8988T (cell line): ENCODE measurements around the gene LCNL1.

ENCODE experiments used
- DNase-seq: peaks from one replicate; pipeline ENCODE4 v3.0.0; 2011

LCNL1 gene

GRCh38 chr9:137013571-137013940 is 30.8 kb downstream of the LCNL1 start:
- DNase-seq = no peak

DNA sequence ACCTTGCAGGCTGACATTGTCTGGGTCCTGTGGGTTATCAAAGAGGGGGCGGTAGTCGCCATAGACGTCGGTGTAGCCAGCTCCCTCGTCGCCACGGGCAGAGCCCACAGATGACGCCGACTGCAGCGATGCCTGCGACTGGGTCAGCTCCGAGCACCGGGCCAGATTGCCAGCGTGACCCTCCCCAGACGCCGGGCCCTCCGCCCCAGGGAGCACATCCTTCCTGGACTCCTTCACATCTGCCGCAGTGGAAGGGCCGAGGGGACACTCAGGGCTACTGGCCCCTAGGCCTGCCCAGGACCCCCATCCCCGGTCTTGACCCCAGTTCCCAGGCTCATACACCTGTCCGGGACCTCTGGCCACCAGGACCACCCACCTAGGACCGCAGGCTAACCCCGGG is 31.4 kb downstream of the LCNL1 start:
- DNase-seq = no peak

DNA sequence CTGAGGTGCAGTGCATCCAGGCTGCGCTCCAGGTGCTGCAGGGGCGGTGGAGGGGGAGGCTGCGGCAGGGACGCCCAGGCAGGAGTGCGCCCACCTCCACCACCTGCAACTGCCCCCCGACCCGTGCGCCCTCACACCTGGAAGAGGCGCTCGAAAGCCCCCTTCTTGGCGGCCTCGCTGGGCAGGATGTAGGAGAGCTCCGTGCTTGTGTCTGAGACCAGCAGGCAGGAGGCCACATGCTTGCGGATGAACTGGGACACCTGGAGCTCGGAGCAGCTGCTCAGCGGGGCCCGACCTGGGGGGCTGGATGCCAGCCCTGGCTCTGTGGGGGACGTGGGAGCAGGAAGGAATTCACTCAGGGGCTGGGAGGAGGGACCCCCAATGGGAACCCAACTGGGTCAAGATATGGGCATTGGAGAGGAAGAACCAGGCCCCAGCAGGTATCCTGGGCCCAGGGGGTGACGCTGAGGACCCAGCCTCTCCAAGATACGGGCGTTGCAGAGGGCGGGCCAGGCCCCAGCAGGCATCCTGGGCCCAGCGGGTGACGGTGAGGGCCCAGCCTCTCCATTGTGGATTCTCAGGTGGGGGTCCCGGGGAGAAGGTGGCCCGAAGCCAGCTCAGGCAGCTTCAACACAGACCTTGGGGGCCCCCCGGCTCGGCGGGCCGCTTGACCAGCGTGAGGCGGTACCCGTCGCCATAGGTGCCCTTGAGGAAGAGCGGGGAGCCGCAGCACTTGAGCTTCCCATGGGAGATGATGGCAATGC is 32.2 kb downstream of the LCNL1 start:
- no peak for DNase-seq

- no peak for DNase-seq
Measured at GRCh38 chr9:137015540-137015930, 32.7 kb downstream of the LCNL1 start.

DNA sequence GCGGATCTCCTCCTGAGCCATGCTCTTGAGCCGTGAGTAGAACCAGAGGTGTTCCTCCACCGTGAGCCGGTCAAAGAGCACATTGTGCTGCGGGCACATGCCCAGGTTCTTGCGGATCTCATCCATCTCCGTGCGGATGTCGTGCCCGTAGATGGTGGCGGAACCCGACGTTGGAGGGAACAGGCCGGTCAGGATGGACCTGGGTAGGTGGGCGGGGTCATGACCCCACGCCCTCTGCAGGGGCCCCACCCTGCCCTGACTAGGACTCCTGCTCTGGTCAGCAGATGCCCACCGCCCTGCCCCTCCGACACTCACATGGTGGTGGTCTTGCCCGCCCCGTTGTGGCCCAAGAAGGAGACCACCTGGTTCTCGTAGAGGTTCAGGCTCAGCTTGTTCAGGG is 33.2 kb downstream of the LCNL1 start:
- no peak for DNase-seq

GRCh38 chr9:137016436-137016835 is 33.6 kb downstream of the LCNL1 start:
- DNase-seq = no peak

DNA sequence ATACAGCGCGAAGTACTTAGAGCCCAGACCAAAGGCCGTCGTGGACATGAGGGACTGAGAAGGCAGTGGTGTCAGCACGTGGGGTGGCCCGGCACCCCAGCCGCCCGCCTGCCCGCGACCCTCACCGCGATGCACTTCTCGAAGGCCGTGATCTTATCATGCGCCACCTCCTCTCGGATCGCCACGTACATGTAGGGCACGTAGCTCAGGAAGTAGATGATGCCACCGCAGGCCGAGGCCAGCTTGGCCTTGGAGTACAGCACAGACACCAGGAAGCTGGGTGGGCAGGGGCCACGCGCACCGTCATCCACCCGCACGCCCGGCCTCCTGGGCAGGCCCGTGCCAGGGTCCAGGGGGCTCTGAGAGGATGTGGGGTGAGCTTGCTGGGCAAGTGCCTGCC is 34.3 kb downstream of the LCNL1 start:
- DNase-seq = no peak

GRCh38 chr9:137017791-137018497 is 35.2 kb downstream of the LCNL1 start:
- DNase-seq = no peak

- no peak for DNase-seq
Measured at GRCh38 chr9:137018761-137019559, 36.2 kb downstream of the LCNL1 start.

GRCh38 chr9:137019891-137020683 is 37.3 kb downstream of the LCNL1 start:
- no peak for DNase-seq

GRCh38 chr9:137020771-137021567 is 38.2 kb downstream of the LCNL1 start:
- no peak for DNase-seq

GRCh38 chr9:137021568-137021978 is 38.8 kb downstream of the LCNL1 start:
- DNase-seq = no peak

GRCh38 chr9:137021979-137022661 is 39.3 kb downstream of the LCNL1 start:
- no peak for DNase-seq

GRCh38 chr9:137022662-137023008 is 39.8 kb downstream of the LCNL1 start:
- no peak for DNase-seq

- DNase-seq = no peak
Measured at GRCh38 chr9:137023157-137023556, 40.4 kb downstream of the LCNL1 start.

- no peak for DNase-seq
Measured at GRCh38 chr9:137023583-137023991, 40.8 kb downstream of the LCNL1 start.

DNA sequence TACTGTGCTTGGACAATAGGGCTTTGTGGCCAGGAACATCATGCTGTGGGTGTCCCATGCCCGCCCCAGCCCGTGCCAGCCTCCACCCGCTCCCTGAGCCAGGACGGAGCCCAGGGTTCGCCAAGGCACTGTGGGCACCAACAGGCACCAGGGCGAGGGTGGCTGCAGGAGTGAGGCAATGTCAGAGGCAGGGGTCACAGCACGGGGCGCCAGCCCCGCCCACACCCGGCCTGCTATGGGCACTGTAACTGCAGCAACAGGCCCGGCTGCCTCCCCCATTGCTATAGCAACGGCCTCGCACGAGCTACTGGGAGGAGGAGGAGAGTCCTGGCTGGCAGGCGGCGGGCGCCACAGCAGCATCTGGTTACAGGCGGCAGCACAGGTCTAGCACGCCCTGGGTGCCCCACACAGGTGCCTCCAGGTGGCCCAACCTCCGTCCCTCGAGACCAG is 42.7 kb downstream of the LCNL1 start:
- DNase-seq = no peak

DNA sequence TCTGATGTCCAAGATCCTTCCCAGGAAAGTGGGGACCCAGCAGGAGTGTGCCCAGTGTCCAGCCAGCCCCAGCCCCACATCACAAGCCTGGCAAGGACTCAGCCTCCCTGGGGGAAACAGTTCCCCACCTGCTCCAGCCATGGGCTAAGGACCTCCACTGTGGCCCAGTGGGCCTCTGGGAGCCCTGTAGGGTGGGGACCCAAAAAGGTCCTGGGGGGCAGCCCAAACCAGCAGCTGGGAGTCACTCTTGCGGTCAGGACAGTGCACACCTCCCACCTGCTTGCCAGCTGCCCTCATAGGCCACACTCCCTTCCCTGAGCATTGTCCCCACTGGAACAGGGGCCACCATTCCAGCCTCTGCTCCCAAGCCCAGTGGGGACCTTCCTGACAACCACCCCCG is 43.6 kb downstream of the LCNL1 start:
- no peak for DNase-seq

- no peak for DNase-seq
Measured at GRCh38 chr9:137026828-137027227, 44.0 kb downstream of the LCNL1 start.

DNA sequence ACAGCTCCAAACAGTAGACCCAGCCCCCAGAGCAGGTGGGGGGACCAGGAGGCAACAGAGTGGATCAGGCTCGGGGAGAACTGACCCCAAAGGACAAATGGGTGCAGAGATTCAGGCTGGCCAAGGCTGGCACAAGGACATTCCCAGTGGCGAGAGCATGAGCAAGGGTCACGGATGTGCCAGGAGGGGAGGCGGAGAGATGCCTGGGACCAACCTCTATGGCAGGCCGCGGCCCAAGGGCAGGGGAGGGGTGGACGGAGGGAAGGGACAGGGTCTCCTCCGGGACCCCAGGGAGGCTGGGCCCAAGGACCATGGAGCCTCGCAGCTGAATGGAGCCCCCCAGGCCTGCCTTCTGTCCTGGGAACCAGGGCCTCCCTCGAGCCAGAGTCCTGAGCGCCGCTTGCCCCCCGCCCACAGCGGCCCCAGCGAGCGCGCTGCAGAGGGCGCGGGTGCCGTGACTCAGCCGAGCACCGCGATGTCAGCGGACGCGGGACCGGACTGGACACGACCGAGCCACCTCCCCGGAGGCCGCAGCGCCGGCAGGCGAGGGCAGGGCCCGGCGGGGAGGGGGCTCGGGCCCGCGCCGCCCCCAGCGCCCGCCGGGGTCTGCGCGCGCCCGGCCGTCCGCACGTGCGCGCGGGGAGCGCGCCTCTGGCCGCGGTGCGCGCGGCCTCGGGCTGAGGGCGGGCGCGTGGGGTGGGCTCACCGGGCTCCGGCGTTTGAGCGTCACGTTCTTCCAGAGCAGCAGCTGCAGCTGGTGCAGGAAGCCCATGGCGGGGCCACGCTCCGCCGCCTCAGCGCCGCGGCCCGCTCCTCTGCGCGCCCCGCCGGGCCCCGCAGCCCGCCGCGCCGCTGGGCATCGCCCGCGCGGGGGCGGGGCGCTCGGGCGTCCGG is 44.8 kb downstream of the LCNL1 start, which contains the start of gene ABCA2:
TSS of gene ABCA2 (minus strand) at position 869 of the 894 bp plus-strand sequence. CDS start at position 772, 97 bp downstream.
- no peak for DNase-seq
